ENCODE measurements around the gene SIGLEC11.
"Not testable (repeated sequence)": the region's sequence is repeated elsewhere in the genome, so short reads cannot be mapped to it uniquely, and the experiment has no call there.

SIGLEC11 gene, protein sequence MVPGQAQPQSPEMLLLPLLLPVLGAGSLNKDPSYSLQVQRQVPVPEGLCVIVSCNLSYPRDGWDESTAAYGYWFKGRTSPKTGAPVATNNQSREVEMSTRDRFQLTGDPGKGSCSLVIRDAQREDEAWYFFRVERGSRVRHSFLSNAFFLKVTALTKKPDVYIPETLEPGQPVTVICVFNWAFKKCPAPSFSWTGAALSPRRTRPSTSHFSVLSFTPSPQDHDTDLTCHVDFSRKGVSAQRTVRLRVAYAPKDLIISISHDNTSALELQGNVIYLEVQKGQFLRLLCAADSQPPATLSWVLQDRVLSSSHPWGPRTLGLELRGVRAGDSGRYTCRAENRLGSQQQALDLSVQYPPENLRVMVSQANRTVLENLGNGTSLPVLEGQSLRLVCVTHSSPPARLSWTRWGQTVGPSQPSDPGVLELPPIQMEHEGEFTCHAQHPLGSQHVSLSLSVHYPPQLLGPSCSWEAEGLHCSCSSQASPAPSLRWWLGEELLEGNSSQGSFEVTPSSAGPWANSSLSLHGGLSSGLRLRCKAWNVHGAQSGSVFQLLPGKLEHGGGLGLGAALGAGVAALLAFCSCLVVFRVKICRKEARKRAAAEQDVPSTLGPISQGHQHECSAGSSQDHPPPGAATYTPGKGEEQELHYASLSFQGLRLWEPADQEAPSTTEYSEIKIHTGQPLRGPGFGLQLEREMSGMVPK

GRCh38 chr19:49960980-49961379, at the start of gene SIGLEC11:
SIGLEC11 (minus strand) TSS chr19:49961172; CDS start chr19:49961081, 91 bp downstream.
- not testable (repeated sequence) for DNase-seq (ENCODE audit: low spot score)

DNA sequence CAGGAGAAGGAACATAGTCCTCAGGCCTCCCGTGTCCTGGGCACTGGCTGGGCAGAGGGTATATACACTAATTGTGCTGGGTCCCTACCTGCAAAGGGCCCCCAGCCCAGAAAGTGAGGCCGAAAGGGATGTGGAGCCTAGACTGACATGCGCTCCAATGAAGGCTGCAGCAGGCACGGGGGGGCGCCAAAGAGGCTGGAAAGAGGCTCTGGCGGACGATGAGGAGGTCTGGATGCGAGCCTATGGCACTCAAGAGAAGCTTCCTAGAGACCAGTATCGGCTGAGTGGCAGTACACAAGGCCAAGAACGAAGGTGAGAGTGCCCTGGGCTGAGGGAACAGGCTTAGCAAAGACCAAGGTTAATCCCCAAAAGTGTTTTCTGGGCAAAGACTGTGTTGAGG, 47.6 kb upstream of the SIGLEC11 start:
- DNase-seq (ENCODE audit: low spot score): no peak

DNA sequence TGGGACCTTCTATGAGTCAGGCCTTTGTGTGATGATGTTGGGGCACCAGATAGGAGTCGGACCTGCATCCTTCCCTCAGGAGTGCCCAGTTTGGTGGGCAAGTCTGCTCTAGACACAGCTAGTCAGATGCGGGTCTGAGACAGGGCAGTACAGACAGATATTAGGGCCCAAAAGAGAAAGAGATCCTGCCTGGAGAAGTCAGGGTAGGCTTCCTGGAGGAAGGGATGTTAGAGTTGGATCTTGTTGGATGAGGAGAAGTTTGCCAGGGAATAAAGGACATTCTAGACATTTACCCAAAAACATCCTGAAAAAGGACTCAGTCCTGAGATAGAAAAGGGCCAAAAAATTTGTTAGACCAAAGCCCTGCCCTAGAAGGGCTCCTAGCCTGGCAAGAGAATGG, 47.0 kb upstream of the SIGLEC11 start:
- DNase-seq (ENCODE audit: low spot score): no peak

DNA sequence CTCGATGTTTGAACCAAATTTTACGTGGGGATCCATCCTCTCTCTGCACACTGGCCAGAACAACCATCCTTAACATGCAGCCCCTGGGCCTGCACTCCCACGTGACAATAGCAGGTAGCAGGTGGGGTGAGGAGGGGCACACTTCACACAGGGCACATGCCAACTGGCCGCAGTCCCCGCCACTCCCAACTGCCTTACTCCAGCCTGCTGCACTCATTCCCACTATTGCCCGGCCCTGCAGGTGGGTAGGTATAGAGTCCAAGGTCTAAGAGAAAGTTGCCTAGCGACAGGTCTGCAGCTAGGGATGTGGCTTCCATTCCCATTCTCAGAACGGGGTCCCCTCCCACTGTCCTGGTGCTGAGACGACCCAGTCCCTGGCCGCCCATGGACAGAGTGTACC, 46.2 kb upstream of the SIGLEC11 start:
- no peak for DNase-seq (ENCODE audit: low spot score)

DNA sequence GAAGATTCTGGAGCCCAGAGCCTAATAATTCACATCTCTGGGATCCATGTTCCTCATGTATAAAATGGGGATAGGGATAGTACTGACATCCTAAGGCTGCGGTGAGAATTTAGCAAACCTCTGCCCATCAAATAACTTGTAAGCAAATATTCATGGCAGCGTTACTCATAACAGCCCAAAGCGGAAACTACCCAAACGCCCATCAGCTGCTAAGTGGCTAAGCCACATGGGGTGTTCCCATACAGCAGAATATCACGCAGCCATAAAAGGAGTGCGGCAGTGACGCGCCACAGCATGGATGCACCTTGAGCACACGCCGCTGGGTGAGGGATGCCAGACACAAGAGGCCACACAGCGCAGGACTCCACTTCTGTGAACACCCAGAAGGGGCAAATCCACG, 44.5 kb upstream of the SIGLEC11 start:
- no peak for DNase-seq (ENCODE audit: low spot score)

DNA sequence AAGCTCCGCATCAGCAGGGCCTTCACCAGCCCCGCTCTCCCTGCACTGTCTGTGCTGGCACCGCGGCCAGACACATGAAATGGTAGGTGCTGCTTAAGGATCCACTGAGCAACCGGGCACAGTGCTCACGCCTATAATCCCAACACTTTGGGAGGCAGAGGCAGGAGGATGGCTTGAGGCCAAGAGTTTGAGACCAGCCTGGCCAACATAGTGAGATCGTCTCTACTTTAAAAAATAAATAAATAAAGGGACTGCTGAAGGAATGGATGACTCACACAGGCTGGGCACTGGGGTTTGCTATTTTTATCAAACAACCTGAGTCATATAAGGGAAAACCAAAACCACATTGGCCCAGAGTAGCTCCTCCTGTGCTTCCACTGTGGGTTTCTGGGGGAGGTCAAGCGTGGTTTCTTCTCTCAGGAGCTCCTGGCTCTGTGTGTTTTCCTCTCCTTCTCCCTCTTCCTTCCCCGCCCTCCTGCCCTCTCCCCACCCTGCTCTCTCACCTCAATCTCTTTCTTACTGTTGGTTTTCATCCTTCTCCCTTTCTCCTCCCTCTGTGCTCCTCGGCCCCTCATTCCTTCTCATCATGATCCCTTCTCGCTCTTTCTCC, 42.9 kb upstream of the SIGLEC11 start:
- DNase-seq (ENCODE audit: low spot score): no peak

- no peak for DNase-seq (ENCODE audit: low spot score)
Measured at GRCh38 chr19:50003254-50003788, 42.3 kb upstream of the SIGLEC11 start.

GRCh38 chr19:50002386-50002960, 41.5 kb upstream of the SIGLEC11 start:
- no peak for DNase-seq (ENCODE audit: low spot score)

DNA sequence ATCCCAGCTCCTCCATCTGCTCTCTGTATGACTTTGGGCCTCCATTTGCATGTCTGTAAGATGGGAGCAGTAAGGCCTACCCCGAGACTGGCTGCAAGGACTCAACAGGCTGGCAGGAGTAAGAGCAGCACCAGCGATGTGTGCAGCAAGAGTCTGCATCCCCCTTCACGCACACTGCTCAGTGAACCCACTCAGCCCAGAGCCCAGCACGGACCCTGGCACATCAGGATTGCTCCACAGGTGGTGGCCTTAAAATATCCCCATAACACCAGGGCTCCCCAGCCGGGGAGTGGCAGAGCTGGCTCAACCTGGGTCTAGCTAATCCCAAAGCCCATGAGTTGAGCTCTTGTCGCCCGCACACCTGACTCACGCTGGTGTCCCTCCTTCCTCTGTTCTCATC, 40.8 kb upstream of the SIGLEC11 start:
- no peak for DNase-seq (ENCODE audit: low spot score)

- DNase-seq (ENCODE audit: low spot score): no peak
Measured at GRCh38 chr19:50000841-50001557, 40.0 kb upstream of the SIGLEC11 start.

GRCh38 chr19:50000038-50000840, 39.3 kb upstream of the SIGLEC11 start:
- DNase-seq (ENCODE audit: low spot score): no peak

DNA sequence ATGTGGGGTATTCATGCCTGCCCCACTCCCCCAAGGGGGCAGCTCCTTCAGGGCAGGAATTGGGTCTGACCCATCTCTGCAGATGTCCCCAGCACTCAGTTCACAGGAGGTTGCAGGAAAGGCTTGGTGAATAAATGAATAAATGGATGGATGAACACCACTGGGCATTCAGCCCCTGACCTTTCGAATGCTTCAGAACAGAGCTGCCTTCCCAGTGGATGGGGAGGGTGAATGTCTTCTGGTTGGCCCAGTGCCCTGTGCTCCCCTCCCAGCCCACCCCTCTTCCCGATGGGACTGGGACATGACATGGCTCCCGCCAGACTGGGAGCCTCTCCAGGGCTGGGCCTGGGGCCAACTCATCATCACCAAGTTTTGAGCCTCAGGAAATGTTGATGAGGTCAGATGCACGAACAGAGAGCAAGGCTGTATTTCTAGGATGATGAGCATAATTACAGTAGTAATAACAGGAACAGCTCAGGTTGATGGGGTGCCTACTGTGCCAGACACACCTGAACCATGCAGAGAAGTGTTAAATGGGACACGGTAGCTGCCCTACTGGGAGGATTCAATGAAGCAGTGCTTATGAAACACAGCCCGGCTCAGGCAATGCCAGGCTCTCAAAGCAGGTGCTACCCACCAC, 38.5 kb upstream of the SIGLEC11 start:
- DNase-seq (ENCODE audit: low spot score): no peak

GRCh38 chr19:49997709-49998108, 36.7 kb upstream of the SIGLEC11 start:
- DNase-seq (ENCODE audit: low spot score): no peak

DNA sequence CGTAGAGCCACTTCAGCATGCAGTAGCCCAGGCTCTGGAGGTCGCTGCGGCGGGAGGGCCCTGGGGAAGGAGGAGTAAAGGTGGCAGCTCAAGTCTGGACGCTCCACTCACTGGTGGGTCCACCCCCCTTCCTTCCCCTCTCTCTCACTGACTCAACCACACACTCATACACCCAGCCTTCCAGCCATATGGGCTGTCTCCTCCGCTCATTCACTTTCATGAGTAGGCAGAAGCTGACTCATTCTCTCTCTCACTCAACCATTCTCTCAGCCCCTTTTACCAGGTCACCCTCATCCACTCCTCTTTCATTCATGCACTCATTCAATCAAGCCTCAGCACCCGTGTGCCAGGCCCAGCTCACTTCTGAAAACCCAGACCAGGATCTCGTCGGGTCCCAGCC, 27.5 kb upstream of the SIGLEC11 start:
- DNase-seq (ENCODE audit: low spot score): no peak

- DNase-seq (ENCODE audit: low spot score): no peak
Measured at GRCh38 chr19:49988007-49988406, 27.0 kb upstream of the SIGLEC11 start.

GRCh38 chr19:49987159-49987698, 26.3 kb upstream of the SIGLEC11 start:
- DNase-seq (ENCODE audit: low spot score): peak; percentile 78

GRCh38 chr19:49986354-49986753, 25.4 kb upstream of the SIGLEC11 start:
- no peak for DNase-seq (ENCODE audit: low spot score)

DNA sequence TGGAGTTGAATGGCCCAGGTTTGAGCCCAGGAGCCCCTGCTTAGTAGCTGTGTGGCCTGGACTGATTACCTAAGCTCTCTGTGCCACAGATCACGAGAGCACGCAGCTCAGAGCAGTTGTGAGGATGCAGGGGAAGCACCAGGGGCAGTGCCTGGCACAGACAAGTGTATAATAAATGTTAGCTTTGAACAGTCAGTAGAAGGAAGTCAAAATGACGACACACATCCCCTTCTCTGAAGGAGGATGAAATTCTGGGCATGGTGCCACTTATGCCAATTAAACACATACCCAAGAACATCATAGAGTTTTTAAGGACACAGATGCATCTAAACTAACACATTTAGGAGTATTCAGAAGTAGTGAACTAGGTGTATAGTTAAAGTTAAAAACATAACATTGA, 24.9 kb upstream of the SIGLEC11 start:
- DNase-seq (ENCODE audit: low spot score): no peak

DNA sequence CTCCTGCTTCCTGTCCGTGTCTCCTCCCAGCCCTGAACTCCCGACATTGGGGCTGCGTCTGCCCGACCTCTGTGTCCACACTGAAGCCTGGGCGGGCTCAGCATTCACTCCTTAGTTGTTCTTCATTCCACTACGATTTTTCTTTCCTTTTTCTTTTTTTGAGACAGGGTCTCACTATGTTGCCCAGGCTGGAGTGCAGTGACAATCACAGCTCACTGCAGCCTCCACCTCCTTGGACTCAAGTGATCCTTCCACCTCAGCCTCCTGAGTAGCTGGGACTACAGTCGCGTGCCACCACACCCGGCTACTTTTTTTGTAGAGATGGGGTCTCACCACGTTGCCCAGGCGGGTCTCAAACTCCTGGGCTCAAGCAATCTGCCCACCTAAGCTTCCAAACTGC, 23.5 kb upstream of the SIGLEC11 start:
- no peak for DNase-seq (ENCODE audit: low spot score)

DNA sequence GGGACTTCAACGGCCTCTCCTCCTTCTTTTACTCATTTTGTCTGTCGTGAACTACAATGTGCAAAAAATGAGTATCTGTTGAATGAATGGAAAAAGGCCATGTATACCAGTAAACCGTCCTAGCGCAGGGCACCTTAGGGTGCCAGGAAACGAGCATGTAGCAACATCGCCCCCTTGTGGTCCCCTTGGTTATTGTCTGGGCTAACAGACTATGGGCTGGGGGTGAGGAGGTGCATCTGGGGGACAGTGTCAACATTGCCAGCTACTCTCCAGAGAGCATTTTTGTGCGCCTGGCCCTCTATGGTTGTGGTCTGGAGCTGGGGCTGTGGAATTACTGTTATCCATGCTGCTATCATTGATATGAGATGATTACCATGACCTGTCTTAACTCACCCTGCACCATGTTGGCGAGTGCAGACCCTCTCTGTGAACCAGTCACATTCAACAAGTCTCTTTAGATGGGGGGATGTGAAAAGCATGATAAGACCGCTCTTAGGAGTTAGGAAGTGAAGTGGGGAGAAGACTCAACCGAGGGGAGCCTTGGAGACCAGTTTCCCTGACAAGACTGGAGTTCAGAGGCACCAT, 22.8 kb upstream of the SIGLEC11 start:
- DNase-seq (ENCODE audit: low spot score): peak; percentile 49

Measured in pons (tissue), 1 donor.